ENCODE data around the gene HPCAL1. TPM values are rescaled to one million over a fixed set of nuclear protein-coding genes. Genes with fewer than 3 reads are reported as not detected.
A peak's percentile ranks its signal among the peaks of the same experiment; 100 is the strongest.

The HPCAL1 gene
- total RNA-seq, 1 donor from 2014 or later = 401 TPM

DNA sequence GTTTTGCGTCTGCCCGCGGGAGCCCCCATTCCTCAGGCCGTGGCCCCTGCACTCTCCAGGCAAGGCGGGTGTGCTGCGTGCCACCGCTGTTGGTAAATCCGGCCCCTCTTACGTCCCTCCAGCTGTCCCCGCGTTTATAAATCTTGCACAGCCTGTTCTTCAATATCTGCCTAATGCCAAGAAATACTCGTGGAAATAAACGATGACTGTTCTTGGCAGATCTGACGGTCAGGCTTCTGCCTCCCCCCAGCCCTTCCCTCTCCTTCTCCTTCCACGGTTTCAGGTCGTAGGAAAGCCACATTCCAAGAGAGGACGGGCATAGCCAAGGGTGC lies 124.9 kb downstream of the HPCAL1 start:
- TF ChIP-seq CTCF (IDR thresholded peaks at IDR 0.05) = no peak
- Histone ChIP-seq H3K4me1 (no peaks in the 10 kb centered on the region), H3K27ac (no peak overlapping the region), H3K9me3 (no peaks in the 10 kb centered on the region), H3K36me3 (peaks cover 7 to 10% of the 10 kb centered on the region in 2 donors), H3K27me3 (no peaks in the 10 kb centered on the region), H3K4me3 (no peak overlapping the region)
- intact Hi-C loops (cut with DNase I) = no loop called here
- DNase-seq (ENCODE audit: low spot score in 2 of 2) = no peak

DNA sequence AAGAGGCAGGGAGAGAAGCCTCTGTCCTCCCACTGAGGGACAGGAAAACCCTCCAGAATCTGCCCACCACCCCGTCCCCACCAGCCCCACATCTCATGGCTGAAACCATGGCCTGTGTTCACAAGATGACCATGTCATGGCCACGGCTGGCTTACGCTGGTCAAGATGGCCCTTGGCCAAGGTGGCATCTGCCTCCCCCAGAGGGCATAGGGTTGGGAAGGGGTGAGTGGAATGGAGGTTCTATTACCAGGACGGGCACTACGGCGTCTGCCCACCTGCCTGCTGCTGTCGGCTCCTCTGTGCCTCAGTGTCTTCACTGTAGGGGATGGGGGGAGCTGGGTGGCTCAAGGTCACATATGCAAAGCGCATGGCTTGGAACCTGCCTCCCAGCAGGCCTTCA lies 125.7 kb downstream of the HPCAL1 start:
- DNase-seq (ENCODE audit: low spot score in 2 of 2) = no peak
- intact Hi-C loops (cut with DNase I) = no loop called here
- H3K27me3 ChIP-seq = no peaks in the 10 kb centered on the region

DNA sequence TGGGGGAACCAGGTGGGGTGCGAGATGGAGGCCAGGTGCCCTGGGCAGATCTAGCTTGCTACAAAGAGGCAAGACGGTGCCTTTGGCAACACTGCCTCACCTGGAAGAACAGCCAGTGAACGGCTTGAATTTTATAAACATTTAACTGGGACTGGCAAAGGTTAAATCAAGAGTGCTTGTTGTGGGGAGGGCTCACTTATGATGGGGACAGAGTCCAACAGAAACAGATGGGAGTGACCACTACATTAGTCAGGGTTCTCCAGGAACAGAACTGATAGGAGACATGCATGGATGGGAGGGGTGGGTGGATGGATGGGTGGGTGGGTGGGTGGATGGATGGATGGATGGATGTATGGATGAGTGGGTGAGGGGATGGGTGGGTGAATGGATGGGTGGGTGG lies 126.2 kb downstream of the HPCAL1 start:
- Histone ChIP-seq H3K27me3 (no peaks in the 10 kb centered on the region), H3K36me3 (peaks cover 0 to 2% of the 10 kb centered on the region in 2 donors), H3K9me3 (no peaks in the 10 kb centered on the region), H3K4me3 (no peak overlapping the region), H3K27ac (no peak overlapping the region), H3K4me1 (no peaks in the 10 kb centered on the region)
- no peak for DNase-seq (ENCODE audit: low spot score in 2 of 2)
- no peak for TF ChIP-seq CTCF (IDR thresholded peaks at IDR 0.05)
- intact Hi-C loops (cut with DNase I) = no loop called here

More for the DNA sequence above, 125.7 kb downstream of the HPCAL1 start:
- Histone ChIP-seq H3K4me1 (no peaks in the 10 kb centered on the region), H3K4me3 (no peak overlapping the region), H3K36me3 (peaks cover 3 to 4% of the 10 kb centered on the region in 2 donors), H3K27ac (no peak overlapping the region), H3K9me3 (no peaks in the 10 kb centered on the region)
- TF ChIP-seq CTCF (IDR thresholded peaks at IDR 0.05) = no peak

DNA sequence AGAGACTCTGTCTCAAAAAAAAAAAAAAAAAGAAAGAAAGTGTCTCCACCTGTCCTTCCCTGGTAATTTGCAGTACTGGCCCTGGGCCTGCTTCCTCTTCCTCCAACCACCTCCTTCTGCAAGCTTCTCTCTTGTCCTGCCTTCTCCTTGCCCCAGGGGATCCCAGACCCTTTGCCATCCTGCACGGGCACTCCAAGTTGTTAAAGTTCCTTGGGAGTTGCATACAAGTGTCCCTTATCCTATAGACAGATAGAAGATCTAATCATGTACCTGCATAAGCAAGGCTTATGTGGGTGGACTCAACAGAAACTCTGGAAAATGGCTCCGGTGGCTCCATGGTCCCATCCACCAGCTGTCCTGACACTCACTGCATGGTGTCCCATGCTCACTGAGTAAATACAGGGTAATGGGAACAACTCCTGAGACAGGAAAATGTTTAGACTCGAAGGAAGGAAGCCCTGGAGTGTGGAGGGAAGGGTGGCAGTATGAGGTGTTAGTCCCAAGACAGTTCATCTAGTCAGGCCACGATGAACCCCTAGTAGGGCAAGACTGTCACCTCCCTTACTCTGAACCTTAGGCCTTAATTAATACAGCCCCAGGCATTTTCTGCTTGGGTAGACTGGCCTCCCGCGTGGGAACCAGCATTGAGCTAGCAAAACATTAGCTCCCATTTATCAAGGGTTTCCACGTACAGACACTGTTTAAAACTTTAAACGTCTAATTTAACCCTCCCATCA lies 128.3 kb downstream of the HPCAL1 start:
- intact Hi-C loops (cut with DNase I) = loop anchor here (10.0 kb wide), 1 partner anchor 616 kb away; no protein-coding TSS in a partner anchor
- DNase-seq (ENCODE audit: low spot score in 2 of 2) = no peak
- Histone ChIP-seq H3K4me1 (no peaks in the 10 kb centered on the region), H3K36me3 (no peaks in the 10 kb centered on the region), H3K9me3 (no peaks in the 10 kb centered on the region), H3K27ac (no peak overlapping the region), H3K4me3 (no peak overlapping the region), H3K27me3 (no peaks in the 10 kb centered on the region)
- TF ChIP-seq CTCF (IDR thresholded peaks at IDR 0.05) = no peak

DNA sequence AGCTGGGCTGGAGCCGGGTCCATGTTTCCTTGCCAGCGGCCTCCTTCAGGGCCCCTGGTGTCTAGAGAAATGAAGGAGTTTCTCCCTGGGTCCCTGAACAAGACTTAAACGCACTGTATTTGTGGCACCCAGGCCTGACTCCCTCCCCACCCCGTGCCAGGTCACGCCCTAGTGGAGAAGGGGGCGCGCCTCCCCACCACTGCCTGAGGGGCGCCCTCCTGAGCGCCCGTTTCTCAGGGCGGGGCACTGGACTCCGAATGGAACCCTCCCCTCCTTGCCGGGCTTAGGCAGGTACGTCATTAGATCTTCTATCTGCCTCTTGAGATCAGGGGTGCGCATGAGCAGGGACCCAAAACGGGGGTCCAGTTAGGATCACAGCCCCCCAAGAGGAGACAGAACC lies 129.1 kb downstream of the HPCAL1 start:
- H3K4me3 ChIP-seq = peak overlapping the region in 1 of 2 donors; percentile 43
- H3K27me3 ChIP-seq = no peaks in the 10 kb centered on the region
- H3K9me3 ChIP-seq = no peaks in the 10 kb centered on the region
- H3K4me1 ChIP-seq = no peaks in the 10 kb centered on the region
- TF ChIP-seq CTCF (IDR thresholded peaks at IDR 0.05) = no peak
- H3K36me3 ChIP-seq = no peaks in the 10 kb centered on the region
- DNase-seq (ENCODE audit: low spot score in 2 of 2) = no peak
- intact Hi-C loops (cut with DNase I) = loop anchor here (10.0 kb wide), 1 partner anchor 617 kb away; no protein-coding TSS in a partner anchor
- H3K27ac ChIP-seq = no peak overlapping the region
